Fibroblast of skin of scalp (primary cell): Measurements from ENCODE around the gene CCDC83.
A peak's percentile ranks its signal among the peaks of the same experiment; 100 is the strongest.
"Not testable (repeated sequence)": the region's sequence is repeated elsewhere in the genome, so short reads cannot be mapped to it uniquely, and the experiment has no call there.

Source experiments
- DNase-seq: peaks from one replicate; pipeline ENCODE4 v3.0.0-alpha.2; 2013

The CCDC83 gene

DNA sequence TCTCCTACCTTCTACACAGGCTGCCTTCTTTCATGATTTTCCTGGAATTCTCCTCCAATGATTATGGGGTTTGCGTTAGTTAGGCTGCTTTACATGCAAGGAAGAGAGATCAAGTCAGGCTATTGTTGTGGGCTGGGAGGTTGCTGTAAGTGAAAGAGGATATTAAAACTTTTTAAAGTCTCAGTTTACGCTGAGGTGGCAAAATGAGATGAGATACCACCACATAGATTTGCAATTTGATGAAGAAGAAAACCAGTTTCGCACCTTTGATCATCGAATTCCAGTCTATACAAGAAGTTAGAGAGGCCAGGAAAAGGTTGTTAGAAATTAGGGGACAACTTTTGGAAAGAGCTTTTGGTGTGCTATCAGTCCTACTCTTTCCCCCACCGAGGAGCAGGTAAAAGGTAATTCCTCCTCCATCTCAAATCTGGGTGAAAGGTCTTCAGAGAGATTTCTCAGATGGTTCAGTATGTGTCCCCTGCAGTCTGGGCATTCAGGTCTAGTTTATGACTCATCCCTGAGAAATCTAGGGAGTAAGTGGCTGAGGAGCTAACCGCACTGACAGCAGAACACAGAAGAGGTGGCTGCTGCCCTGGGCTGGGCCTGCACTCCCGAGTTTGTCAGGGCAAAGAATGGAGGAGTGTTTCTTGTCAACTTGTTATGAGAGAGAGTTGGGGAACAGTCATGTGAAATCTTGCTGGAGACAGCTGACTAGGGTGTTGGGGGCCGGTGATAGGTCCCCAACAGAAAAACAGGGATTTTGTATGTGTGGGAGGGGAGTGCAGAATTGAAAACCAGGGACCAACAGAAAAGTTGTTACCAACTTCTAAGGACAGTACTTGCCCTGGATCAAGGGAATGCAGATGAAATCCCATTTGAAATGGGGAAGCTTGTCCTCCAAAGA is 34.7 kb downstream of the CCDC83 start:
- peak; percentile 76 for DNase-seq

- no peak for DNase-seq
Measured at GRCh38 chr11:85893395-85893794, 38.2 kb downstream of the CCDC83 start.

GRCh38 chr11:85896876-85897275 is 41.7 kb downstream of the CCDC83 start:
- DNase-seq = no peak

- DNase-seq = no peak
Measured at GRCh38 chr11:85898456-85898855, 43.3 kb downstream of the CCDC83 start.

GRCh38 chr11:85902353-85902752 is 47.2 kb downstream of the CCDC83 start:
- DNase-seq = no peak

- DNase-seq = peak; percentile 31
Measured at GRCh38 chr11:85903406-85903805, 48.2 kb downstream of the CCDC83 start.

GRCh38 chr11:85903811-85904210 is 48.6 kb downstream of the CCDC83 start:
- no peak for DNase-seq

- no peak for DNase-seq
Measured at GRCh38 chr11:85912414-85912813, 57.2 kb downstream of the CCDC83 start.

DNA sequence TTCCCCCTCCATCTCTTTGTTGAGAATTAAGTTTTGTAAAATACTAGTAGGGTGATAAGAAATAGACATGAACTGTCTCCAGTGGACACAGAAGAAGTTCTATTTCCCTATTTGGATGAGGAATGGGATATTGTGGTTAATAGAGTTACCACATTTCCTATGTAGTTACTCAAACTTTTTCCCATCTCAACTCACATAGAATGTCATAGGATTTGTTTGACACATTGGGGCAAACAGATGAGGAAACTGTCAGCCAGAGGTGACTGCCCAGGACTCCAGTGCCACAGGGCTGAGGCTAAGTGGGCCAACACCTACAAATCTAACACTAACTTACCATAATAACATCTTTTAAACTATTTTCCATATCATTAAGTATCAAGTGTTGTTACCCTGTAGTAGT is 58.3 kb downstream of the CCDC83 start:
- no peak for DNase-seq

DNA sequence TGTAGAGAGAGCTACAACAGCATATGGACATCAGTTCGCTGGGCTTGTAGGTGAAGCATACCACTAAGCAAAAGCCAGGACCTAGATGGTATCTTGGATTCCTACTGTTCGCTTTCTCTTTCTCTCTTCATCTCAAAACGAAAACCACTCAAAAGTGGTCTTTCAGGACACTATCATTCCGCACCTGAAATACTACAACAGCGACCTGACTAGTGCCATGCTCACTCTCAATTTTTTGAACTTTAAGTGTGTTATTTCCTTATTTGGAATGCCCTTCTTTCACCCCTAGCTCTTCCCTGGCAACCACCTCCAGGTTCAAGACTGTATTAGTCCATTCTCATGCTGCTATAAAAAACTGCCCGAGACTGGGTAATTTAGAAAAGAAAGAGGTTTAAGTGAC is 59.2 kb downstream of the CCDC83 start:
- no peak for DNase-seq

DNA sequence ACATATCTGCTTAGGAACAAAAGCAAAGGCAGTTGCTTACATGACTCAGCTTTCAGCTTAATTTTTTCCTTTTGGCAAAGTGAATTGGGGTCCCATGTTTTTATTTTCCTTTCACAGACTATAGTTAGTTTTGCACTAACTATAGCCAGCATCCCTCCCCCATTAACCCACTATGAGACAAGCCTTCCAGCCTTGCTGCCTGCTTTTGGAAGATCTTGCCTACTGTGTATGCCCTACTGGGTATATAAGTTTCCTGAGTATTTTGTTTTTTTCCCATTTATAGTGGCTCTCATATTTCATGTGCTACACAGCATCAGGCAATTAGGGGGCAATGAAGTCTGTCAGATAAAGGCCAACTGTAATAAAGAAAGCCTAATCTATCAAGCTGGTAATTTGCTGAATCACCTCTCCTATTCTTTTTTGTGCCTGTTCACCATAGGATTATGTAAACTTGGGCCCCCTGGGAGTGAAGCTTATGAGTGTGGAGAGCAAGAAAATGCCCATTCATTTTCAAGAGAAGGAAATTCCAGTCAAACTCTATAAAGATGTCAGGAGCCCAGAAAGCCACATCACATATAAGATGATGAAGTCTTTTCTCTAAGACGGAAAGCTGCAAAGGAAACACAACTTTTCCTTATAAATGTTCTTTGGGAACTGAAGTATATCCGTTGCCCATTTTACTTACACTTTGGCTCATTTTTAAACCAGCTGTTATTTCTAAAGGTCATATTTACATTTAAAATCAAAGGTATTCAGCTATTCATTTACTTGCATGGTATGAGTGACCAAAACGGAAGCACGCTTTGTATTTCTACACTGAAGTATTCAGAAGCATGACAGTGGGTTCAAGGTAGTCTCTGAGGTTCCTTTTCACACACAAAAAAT is 64.0 kb downstream of the CCDC83 start:
- DNase-seq = peak; percentile 39

GRCh38 chr11:85922367-85922766 is 67.2 kb downstream of the CCDC83 start:
- no peak for DNase-seq

DNA sequence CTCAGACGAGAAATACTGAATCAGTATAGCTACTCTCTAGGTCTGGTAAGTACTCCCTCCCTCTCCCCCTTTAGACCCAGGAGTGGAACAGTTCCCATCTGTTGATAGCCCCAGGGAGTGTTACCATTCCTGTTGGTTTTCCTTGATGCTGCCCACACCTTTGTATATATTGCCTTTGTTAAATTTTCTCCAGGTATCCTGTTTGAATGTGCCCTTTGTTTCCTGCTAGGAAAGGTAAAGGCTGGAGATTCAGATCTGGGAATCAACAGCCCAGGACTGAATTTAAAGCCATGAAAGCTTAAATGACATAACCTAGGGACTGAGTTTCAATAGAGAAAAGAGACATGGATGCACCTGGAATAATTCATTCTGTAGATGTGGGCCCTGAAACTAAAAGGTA is 68.3 kb downstream of the CCDC83 start:
- no peak for DNase-seq

DNA sequence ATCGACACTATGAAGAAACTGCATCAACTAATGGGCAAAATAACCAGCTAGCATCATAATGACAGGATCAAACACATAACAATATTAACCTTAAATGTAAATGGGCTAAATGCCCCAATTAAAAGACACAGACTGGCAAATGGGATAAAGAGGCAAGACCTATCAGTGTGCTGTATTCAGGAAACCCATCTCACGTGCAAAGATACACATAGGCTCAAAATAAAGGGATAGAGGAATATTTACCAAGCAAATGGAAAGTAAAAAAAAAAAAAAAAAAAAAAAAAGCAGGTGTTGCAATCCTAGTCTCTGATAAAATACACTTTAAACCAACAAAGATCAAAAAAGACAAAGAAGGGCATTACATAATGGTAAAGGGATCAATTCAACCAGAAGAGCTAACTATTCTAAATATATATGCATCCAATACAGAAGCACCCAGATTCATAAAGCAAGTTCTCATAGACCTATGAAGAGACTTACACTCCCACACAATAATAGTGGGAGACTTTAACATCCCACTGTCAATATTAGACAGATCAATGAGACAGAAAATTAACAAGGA is 71.6 kb downstream of the CCDC83 start:
- DNase-seq = not testable (repeated sequence)

DNA sequence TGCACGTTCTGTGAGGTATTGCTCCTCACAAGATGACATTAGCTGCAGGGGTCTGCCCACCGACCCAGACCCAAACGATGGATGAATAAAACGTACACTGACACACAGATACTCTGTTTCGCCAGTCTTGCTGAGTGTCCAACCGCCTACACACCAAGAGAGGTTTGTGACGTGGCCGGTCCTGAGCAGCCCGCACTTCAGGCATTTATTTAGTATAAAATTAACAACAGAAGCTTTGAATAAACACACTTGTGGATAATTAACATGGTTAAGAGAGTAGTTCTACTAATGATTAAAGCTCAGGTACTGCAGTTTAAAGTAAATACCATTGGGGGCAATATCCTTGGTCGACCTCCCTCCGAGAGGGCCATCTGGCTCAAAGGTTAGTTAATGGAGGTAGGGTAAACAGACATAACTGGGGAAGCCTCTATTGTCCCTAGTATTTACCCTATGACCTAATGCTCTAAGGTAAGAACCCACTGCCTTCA is 75.7 kb downstream of the CCDC83 start:
- DNase-seq = no peak

GRCh38 chr11:85934596-85935169 is 79.5 kb downstream of the CCDC83 start:
- no peak for DNase-seq

- no peak for DNase-seq
Measured at GRCh38 chr11:85935751-85936150, 80.6 kb downstream of the CCDC83 start.

DNA sequence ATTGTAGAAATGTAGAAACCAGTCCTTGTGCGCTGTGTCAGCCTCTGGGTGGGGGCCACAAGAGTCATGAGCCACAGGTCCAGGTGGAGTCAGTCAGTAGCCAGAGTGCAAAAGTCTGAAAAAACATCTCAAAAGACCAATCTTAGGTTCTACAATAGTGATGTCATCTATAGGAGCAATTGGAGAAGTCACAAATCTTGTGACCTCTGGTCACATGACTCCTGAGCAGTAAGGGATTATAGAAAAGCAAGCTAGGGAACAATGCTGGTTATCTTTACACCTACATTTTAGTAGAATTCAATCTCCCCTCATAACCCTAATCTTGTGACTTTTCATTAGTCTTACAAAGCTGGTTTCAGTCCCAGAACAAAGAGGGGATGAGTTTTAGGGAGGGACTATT is 82.7 kb downstream of the CCDC83 start:
- no peak for DNase-seq

DNA sequence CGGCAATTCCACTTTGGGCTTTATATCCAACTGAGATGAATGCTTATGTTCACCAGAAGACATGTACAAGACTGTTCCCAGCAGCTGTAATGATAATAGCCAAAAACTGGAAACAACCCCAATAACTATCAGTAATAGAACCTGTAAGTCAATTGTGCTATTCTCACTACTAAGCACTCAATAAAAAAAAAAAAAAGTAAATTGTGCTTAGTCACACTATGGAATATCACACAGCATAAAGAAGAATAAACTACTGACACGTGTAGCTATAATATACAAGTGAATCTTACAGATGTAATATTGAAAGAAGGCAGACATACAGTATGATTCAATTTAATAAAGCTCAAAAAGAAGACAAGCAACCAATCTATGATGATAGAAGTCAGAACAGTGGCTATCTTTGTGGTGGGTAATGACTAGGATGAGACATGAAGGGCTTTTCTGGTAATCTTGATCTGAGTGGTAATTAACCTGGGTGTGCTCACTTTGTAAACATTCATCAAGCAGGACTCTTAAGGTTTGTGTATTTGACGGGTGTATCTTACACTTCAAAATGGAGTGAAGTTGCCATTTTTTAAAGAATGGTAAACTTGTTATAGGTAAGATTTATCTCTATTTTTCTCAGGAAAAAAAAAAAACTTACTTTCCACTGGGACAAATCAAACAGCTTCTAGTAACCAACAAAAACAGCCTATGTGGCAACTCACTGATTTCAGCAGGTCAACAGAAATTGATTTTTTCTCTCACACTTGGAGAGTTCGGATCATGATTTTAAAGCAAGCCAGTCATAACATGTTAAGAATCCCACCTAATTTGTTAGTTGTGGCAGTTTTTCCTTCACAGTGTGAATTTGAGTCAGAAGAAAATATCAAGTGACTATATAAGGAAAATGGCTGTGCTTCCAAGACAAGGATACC is 84.2 kb downstream of the CCDC83 start:
- no peak for DNase-seq

DNA sequence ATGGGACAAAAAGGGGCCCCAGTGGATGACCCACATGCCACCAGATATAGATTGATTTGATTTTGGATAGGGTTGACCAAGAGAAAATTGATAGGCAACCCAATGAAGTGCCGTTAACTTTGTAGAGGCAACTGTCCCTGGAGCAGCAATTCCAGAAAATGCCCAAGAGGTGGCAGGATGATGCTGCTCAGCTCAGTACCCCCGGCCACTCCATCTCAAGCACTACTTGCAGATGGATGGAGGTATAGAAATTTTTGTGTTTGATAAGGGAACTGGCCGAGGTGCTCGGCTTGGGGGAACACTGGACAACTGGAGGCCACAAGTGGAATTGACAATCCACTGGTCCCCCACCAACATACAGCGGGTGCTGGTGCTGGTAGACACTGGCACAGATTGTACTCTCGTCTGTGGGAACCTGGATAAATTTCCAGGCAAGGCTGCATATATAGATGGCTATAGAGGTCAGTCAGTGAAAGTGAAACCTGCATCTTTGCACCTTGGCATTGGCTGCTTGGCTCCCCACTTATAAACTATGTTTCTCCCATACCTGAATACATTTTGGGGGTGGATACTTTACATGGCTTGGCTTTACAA is 86.3 kb downstream of the CCDC83 start:
- peak; percentile 66 for DNase-seq

GRCh38 chr11:85945296-85945695 is 90.1 kb downstream of the CCDC83 start:
- DNase-seq = no peak
